Neural cell (in vitro differentiated cells): ENCODE results near the gene OSBPL5. TPM values are rescaled to one million over a fixed set of nuclear protein-coding genes. Genes with fewer than 3 reads are reported as not detected.
"Not testable (repeated sequence)": the region's sequence is repeated elsewhere in the genome, so short reads cannot be mapped to it uniquely, and the experiment has no call there.

Experiments
- H2AFZ ChIP-seq: fragments of 200-600, 300-800 bp; sonication (generic), shearing (Covaris generic); 2 replicates; pipeline ENCODE4 v1.6.0; 2014; ENCODE audit warnings: low read depth, mild to moderate bottlenecking, antibody characterized with exemption, low read length, moderate library complexity
- H3F3A ChIP-seq: fragments of 200-600 bp; shearing (Covaris generic); 2 replicates; pipeline ENCODE4 v1.6.1; 2016; ENCODE audit warnings: mild to moderate bottlenecking, moderate library complexity, mixed read lengths, antibody characterized with exemption, low read length; ENCODE audit not compliant: insufficient read depth, poor library complexity, severe bottlenecking
- H3K27ac ChIP-seq: fragments of 200-600, 300-800 bp; sonication (generic), shearing (Covaris generic); 2 replicates; pipeline ENCODE4 v1.5.1; 2014; ENCODE audit warnings: mild to moderate bottlenecking, low read length, moderate library complexity
- H3K27me3 ChIP-seq: fragments of 300-800, 200-600 bp; sonication (generic), shearing (Covaris generic); 2 replicates; pipeline ENCODE4 v1.6.0; 2014; ENCODE audit warnings: mild to moderate bottlenecking, low read depth, low read length, moderate library complexity; ENCODE audit not compliant: insufficient read depth
- H3K36me3 ChIP-seq: fragments of 300-800, 200-600 bp; sonication (generic), shearing (Covaris generic); 2 replicates; pipeline ENCODE4 v1.5.1; 2014; ENCODE audit warnings: mild to moderate bottlenecking, antibody characterized with exemption, low read length, moderate library complexity; ENCODE audit not compliant: insufficient read depth
- H3K4me2 ChIP-seq: fragments of 300-800, 200-600 bp; sonication (generic), shearing (Covaris generic); 2 replicates; pipeline ENCODE4 v1.6.0; 2014; ENCODE audit warnings: mild to moderate bottlenecking, low read length
- H3K4me3 ChIP-seq: fragments of 300-800, 200-600 bp; sonication (generic), shearing (Covaris generic); 2 replicates; pipeline ENCODE4 v1.5.1; 2014; ENCODE audit warnings: mild to moderate bottlenecking, low read length, moderate library complexity
- H3K79me2 ChIP-seq: fragments of 200-600 bp; shearing (Covaris generic); replicated peaks from 2 replicates; pipeline ENCODE4 v1.6.0; 2014; ENCODE audit warnings: mild to moderate bottlenecking, low read length, moderate library complexity; ENCODE audit not compliant: insufficient read depth
- H3K9ac ChIP-seq: fragments of 300-800, 200-600 bp; sonication (generic), shearing (Covaris generic); 2 replicates; pipeline ENCODE4 v1.6.1; 2016; ENCODE audit warnings: mild to moderate bottlenecking, low read length, mixed read lengths
- H3K9me2 ChIP-seq: fragments of 200-600 bp; shearing (Covaris generic); 2 replicates; pipeline ENCODE4 v1.6.1; 2016; ENCODE audit warnings: mild to moderate bottlenecking, low read length, mixed read lengths; ENCODE audit not compliant: insufficient read depth
- H3K9me3 ChIP-seq: fragments of 200-600, 300-800 bp; sonication (generic), shearing (Covaris generic); 2 replicates; pipeline ENCODE4 v1.6.1; 2016; ENCODE audit warnings: mild to moderate bottlenecking, mixed run types, low read length, moderate library complexity, mixed read lengths
- H4K20me1 ChIP-seq: fragments of 200-600 bp; shearing (Covaris generic); 2 replicates; pipeline ENCODE4 v1.6.1; 2016; ENCODE audit warnings: mild to moderate bottlenecking, mixed run types; ENCODE audit not compliant: insufficient read depth
- EP300 ChIP-seq: fragments of 450-650 bp; conservative IDR thresholded peaks from 2 replicates; pipeline ENCODE4 v1.6.1; 2014; ENCODE audit warnings: antibody characterized with exemption, mild to moderate bottlenecking, moderate library complexity; ENCODE audit not compliant: poor library complexity, severe bottlenecking
- MXI1 ChIP-seq: fragments of 450-650 bp; conservative IDR thresholded peaks from 2 replicates; pipeline ENCODE4 v1.6.1; 2014; ENCODE audit warnings: antibody characterized with exemption, mild to moderate bottlenecking; ENCODE audit not compliant: poor library complexity, severe bottlenecking
- POLR2AphosphoS5 ChIP-seq: IDR thresholded peaks from 2 replicates; pipeline ENCODE4 v1.6.1; 2012
- SMC3 ChIP-seq: fragments of 450-650 bp; conservative IDR thresholded peaks from 2 replicates; pipeline ENCODE4 v1.6.1; 2014; ENCODE audit warnings: antibody characterized with exemption, mild to moderate bottlenecking, moderate library complexity; ENCODE audit not compliant: poor library complexity
- TAF1 ChIP-seq: IDR thresholded peaks from 2 replicates; pipeline ENCODE4 v1.6.1; 2012; ENCODE audit warnings: low read depth
- polyA plus RNA-seq: library from polyadenylated mRNA; depleted of rRNA; stranded (reverse); fragments of >200 nt; gene quantifications from 2 replicates; pipeline ENCODE4 v1.2.3, GENCODE V29; 2014
- TF ChIP-seq, protein P1 (sequence below): IDR thresholded peaks from 2 replicates; pipeline ENCODE4 v1.6.1; 2012; ENCODE audit warnings: borderline replicate concordance

Gene OSBPL5
- polyA plus RNA-seq, 1 donor from 2014 or later, result 49.1 TPM

DNA sequence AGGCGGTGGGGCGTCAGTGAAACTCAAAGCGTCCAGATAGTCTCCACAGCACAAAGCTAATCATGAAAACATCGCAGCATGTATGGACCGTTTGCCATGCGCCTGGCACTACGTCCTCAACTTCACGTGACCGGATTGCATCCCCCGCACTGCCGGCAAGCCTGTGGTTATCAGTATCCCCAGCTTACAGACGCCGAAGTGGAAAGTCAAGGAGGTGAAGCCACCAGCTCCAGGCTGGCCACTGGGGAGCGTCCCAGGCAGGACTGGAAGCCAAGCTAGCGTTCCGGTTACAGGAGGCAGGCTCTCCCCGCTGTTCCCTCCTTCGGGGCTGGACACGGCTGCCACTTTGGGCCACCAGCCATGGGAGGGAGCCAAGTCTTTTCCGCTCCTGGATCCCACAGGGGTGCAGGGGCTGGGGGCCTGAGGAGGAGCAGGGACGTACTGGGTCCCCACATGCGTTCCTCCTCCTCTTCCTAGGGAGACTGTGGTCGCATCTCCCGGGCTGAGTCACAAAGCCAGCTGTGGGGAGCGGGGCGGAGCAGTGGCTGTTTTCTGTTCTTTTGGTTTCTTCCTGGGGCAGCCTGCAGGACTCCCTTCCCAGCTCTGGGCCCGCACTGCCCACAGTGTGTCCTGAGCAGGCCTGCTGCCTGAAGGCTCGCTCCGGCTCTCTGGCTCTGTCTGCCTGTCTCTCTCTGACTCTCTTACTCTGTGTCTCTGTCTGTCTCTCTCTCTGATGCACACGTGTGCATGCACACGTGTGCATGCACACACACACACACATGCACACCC is 4.3 kb upstream of the OSBPL5 start:
- no peaks in the 10 kb centered on the region for H3K9me2 ChIP-seq
- no peaks in the 10 kb centered on the region for H3K36me3 ChIP-seq
- H2AFZ ChIP-seq, result no peak overlapping the region
- TF ChIP-seq EP300 (no peak), SMC3 (no peak), MXI1 (no peak)
- TF ChIP-seq, protein P1, sequence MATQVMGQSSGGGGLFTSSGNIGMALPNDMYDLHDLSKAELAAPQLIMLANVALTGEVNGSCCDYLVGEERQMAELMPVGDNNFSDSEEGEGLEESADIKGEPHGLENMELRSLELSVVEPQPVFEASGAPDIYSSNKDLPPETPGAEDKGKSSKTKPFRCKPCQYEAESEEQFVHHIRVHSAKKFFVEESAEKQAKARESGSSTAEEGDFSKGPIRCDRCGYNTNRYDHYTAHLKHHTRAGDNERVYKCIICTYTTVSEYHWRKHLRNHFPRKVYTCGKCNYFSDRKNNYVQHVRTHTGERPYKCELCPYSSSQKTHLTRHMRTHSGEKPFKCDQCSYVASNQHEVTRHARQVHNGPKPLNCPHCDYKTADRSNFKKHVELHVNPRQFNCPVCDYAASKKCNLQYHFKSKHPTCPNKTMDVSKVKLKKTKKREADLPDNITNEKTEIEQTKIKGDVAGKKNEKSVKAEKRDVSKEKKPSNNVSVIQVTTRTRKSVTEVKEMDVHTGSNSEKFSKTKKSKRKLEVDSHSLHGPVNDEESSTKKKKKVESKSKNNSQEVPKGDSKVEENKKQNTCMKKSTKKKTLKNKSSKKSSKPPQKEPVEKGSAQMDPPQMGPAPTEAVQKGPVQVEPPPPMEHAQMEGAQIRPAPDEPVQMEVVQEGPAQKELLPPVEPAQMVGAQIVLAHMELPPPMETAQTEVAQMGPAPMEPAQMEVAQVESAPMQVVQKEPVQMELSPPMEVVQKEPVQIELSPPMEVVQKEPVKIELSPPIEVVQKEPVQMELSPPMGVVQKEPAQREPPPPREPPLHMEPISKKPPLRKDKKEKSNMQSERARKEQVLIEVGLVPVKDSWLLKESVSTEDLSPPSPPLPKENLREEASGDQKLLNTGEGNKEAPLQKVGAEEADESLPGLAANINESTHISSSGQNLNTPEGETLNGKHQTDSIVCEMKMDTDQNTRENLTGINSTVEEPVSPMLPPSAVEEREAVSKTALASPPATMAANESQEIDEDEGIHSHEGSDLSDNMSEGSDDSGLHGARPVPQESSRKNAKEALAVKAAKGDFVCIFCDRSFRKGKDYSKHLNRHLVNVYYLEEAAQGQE, result no peak
- H3K4me2 ChIP-seq, result no peak overlapping the region
- peaks cover 2% of the 10 kb centered on the region for H3K79me2 ChIP-seq
- no peak overlapping the region for H3K9ac ChIP-seq
- no peak overlapping the region for H3K4me3 ChIP-seq
- no peak overlapping the region for H3K27ac ChIP-seq
- no peaks in the 10 kb centered on the region for H3K27me3 ChIP-seq
- no peaks in the 10 kb centered on the region for H3K9me3 ChIP-seq
- H3F3A ChIP-seq, result no peaks in the 10 kb centered on the region
- no peaks in the 10 kb centered on the region for H4K20me1 ChIP-seq

DNA sequence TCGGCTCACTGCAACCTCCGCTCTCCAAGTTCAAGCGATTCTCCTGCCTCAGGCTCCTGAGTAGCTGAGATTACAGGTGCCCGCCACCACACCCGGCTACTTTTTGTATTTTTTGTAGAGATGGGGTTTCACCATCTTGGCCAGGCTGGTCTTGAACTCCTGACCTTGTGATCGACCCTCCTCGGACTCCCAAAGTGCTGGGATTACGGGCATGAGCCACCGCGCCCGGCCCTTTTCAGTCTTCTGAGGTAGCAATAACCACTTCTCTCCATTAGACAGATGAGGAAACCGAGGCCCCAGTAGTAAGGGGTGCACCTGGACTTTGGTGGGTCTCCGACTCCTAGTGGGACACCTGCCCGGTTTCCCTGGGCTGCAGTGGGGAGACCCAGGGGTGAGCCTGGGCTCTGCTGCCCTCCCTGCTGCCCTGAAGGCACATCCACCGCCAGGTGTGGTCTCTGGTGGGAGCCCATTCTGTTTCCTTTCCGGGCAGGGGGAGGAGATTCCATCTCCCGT is 3.7 kb upstream of the OSBPL5 start:
- H3K27ac ChIP-seq, result not testable (repeated sequence)

DNA sequence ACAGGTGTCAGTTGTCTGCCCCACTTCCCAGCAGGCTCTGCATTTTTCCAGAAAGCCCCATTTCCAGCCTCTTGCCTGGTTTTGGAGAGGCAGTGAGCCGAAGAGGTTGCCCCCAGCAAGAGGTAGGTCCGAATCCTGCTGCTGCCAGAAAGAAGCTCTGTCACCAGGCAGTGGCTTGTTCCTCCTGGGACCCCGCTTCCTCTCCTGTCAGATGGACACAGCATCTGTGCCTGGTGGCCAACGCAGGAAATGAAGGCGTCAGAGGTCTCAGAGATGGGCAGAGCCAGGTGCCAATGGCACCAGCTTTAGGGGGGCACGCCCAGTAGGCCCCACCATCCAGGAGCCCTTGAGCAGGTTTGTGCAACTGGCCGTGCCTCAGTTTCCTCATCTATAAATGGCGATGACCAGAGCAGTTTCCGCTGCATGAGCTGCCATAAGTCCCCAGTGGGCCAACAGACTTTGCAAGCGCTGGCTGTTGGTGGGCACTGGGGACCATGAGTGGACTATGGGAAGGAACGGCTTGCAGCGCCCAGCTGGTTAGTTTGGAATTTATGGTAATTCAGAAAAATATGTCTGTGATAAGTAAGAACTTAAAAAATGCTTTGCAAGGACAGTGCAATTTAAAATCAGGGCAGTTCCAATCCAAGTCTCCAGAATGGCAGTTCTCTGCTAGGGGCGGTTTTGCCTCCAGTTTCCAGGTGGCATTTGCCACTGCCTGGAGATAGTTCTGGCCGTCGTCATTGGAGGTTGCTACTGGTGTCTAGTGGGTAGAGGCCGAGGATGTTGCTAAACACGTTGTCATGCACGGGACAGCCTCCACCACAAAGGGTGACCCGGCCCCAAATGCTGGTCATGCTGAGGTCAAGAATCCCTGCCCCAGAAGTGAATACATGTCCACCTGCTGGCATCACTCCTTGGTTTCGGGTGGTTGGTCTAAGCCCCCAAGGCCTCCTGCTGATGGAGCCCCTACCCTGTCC is 2.3 kb upstream of the OSBPL5 start:
- no peak for TF ChIP-seq TAF1
- TF ChIP-seq EP300, result no peak
- TF ChIP-seq MXI1, result no peak
- no peak for TF ChIP-seq SMC3
- no peak for TF ChIP-seq POLR2AphosphoS5
- H3K4me2 ChIP-seq, result no peak overlapping the region
- no peak overlapping the region for H3K27ac ChIP-seq
- no peak overlapping the region for H2AFZ ChIP-seq
- no peaks in the 10 kb centered on the region for H3F3A ChIP-seq
- no peaks in the 10 kb centered on the region for H4K20me1 ChIP-seq
- no peaks in the 10 kb centered on the region for H3K9me2 ChIP-seq
- H3K9ac ChIP-seq, result no peak overlapping the region
- no peak overlapping the region for H3K4me3 ChIP-seq
- peaks cover 22% of the 10 kb centered on the region for H3K79me2 ChIP-seq
- H3K9me3 ChIP-seq, result no peaks in the 10 kb centered on the region
- no peaks in the 10 kb centered on the region for H3K27me3 ChIP-seq
- H3K36me3 ChIP-seq, result no peaks in the 10 kb centered on the region

More for the DNA sequence above, 3.7 kb upstream of the OSBPL5 start:
- H3K9me2 ChIP-seq, H3K79me2 ChIP-seq, H2AFZ ChIP-seq, H3K9me3 ChIP-seq, H3K4me3 ChIP-seq, H3K36me3 ChIP-seq, H3F3A ChIP-seq, H3K27me3 ChIP-seq, H4K20me1 ChIP-seq, H3K4me2 ChIP-seq, H3K9ac ChIP-seq: not testable (repeated sequence)
